Lower lobe of right lung (tissue), 2 donors: ENCODE results near the gene POP7. TPM values are rescaled to one million over a fixed set of nuclear protein-coding genes. Genes with fewer than 3 reads are reported as not detected.

Source experiments
- ATAC-seq, 2 donors: fragments of 200-7000 bp; cut with Tn5 transposase; one replicate each; pipeline ENCODE4 v1.9.1; 2020 to 2022; ENCODE audit warnings: mild to moderate bottlenecking in 2 of 2, moderate library complexity in 2 of 2
- DNase-seq: peaks from one replicate; pipeline ENCODE4 v3.0.0-alpha.2; 2020
- H3K27ac ChIP-seq: fragments of 200-600 bp; one replicate; pipeline ENCODE4 v1.8.0; 2022
- H3K27me3 ChIP-seq: fragments of 200-600 bp; one replicate; pipeline ENCODE4 v1.8.0; 2022; ENCODE audit warnings: low read depth
- H3K36me3 ChIP-seq: fragments of 200-600 bp; one replicate; pipeline ENCODE4 v1.8.0; 2022; ENCODE audit warnings: mild to moderate bottlenecking
- H3K4me1 ChIP-seq: fragments of 200-600 bp; one replicate; pipeline ENCODE4 v1.8.0; 2022
- H3K4me3 ChIP-seq: fragments of 200-600 bp; one replicate; pipeline ENCODE4 v1.8.0; 2022; ENCODE audit warnings: mild to moderate bottlenecking
- H3K9me3 ChIP-seq: fragments of 200-600 bp; one replicate; pipeline ENCODE4 v1.8.0; 2022
- intact Hi-C: fragments of 100-400 bp; cut with DNase I; formaldehyde crosslinking; loops from one replicate; pipeline ENCODE4 v1.11.0; 2022
- total RNA-seq: library from RNA; stranded (reverse); fragmentation: NEBNext Ultra II Directional; extraction: Animal tissue kit (Norgen Biotek cat#: 25700); gene quantifications from one replicate; pipeline ENCODE4 v1.2.1, GENCODE V29; 2021
- TF ChIP-seq, protein P1 (sequence below): fragments of 200-600 bp; IDR thresholded peaks from one replicate; pipeline ENCODE4 v1.8.0; 2022; ENCODE audit warnings: antibody characterized with exemption, mild to moderate bottlenecking
- donor health status: DM: no; HTN: yes; CAD: no; lungs with severe emphysema.

POP7 gene
- total RNA-seq, 1 donor from 2014 or later: 21.5 TPM

DNA sequence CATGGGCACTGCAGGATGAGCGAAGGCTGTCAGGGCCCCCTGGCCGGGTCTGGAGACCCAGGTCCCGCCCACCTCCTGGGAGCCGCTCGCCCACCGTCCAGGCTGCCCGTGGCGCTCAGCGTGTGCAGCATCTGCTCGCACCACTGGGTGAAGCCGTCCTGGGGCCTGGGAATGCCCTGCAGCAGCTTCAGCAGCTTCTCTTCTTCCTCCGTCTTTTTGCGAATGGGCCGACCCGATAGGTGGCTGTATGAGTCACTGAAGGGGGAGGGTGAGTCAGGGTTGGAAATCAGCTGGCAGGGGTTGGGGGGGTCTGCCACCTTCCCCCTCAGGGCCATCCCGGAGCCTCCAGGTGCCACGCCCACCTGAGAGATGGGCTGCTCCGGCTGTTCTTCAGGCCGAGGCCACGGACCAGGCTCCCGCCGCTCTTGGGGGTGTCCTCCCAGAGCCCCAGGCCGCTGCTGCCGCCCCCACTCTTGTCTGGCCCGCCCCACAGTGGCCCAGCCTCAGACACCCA is 23.6 kb upstream of the POP7 start:
- TF ChIP-seq, protein P1, sequence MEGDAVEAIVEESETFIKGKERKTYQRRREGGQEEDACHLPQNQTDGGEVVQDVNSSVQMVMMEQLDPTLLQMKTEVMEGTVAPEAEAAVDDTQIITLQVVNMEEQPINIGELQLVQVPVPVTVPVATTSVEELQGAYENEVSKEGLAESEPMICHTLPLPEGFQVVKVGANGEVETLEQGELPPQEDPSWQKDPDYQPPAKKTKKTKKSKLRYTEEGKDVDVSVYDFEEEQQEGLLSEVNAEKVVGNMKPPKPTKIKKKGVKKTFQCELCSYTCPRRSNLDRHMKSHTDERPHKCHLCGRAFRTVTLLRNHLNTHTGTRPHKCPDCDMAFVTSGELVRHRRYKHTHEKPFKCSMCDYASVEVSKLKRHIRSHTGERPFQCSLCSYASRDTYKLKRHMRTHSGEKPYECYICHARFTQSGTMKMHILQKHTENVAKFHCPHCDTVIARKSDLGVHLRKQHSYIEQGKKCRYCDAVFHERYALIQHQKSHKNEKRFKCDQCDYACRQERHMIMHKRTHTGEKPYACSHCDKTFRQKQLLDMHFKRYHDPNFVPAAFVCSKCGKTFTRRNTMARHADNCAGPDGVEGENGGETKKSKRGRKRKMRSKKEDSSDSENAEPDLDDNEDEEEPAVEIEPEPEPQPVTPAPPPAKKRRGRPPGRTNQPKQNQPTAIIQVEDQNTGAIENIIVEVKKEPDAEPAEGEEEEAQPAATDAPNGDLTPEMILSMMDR: no peak
- intact Hi-C loops: no loop called here
- Histone ChIP-seq H3K36me3 (peaks cover 100% of the 10 kb centered on the region), H3K9me3 (no peaks in the 10 kb centered on the region), H3K27me3 (no peaks in the 10 kb centered on the region), H3K27ac (no peak overlapping the region), H3K4me1 (peaks cover 24% of the 10 kb centered on the region), H3K4me3 (no peak overlapping the region)
- ATAC-seq (no peak), DNase-seq (no peak)

DNA sequence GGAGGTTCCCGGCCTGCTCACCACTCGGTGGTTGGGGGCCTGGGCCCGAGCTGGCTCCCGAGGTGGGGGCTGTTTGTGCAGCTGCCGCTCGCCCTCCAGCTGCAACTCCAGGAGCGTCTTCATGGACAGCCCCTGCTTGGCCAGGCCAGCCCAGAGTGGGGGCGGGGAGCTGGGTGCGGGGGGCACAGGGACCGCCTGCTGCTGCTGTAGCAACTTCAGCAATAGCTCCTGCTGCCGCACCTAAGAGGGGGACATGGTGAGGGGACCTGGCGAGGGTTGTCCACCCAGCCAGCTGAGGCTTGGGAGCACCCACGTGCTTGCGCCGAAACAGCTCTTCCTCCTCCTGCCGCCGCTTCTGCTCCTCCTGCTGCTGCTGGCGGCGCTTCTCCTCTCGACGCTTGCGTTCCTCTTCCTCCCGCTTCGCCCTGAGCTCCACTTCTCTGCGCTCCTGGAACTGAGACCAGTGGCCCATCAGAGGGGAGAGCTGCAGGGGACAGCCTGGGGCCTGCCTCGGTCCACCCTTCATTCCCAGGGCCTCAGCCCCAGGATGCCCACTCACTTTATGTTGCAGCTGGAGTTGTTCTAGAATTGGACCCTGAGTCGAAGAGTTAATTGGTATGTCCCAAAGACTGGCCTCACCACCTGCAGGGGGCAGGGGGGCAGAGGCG is 22.8 kb upstream of the POP7 start:
- no peak overlapping the region for H3K27ac ChIP-seq
- no peaks in the 10 kb centered on the region for H3K27me3 ChIP-seq
- ATAC-seq: no peak
- no peak overlapping the region for H3K4me3 ChIP-seq
- intact Hi-C loops: no loop called here
- H3K4me1 ChIP-seq: peaks cover 24% of the 10 kb centered on the region
- TF ChIP-seq, protein P1: no peak
- peak; percentile 46 for DNase-seq
- no peaks in the 10 kb centered on the region for H3K9me3 ChIP-seq
- H3K36me3 ChIP-seq: peaks cover 100% of the 10 kb centered on the region

DNA sequence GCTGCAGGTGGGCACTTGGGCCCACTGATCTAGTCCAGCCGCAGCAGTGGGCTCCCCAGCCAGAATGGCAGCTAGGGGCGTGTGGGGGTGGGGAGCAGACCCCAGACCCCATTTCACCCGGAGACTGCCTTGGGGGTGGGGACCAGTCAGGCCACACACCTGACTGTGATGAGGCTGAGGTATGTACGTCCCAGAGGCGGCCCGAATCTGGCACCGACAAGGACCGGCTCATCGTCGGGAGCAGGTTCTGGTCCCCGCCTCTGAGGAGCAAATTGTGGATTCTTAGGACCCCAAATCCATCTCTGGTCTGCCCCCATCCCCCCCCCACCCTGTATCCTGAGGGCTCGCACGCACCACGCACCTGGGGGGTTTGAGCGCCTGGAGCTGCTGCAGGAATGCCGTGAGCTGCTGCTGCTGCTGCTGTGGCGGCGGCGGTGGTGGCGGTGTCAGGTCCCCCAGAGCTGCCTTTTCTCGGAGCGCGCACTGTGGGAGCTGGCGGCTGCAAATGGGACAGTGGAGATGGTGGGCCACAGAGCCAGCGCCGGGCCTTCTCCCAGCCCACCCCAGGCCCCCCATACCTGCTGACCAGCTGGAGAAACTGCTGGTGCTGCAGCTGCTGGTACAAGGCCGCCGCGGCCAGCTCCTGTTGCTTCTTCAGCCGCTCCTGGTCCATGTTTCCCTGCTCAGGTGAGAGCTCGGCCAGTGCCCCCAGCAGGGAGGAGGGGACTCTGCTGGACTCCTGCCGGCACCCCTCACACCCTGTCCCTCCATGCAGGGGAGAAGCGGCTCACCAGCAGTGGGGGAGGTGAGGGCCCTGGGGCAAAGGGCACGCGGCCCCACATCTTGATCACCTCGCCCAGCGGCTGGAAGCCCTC is 22.0 kb upstream of the POP7 start:
- Histone ChIP-seq H3K27me3 (no peaks in the 10 kb centered on the region), H3K9me3 (no peaks in the 10 kb centered on the region), H3K4me3 (no peak overlapping the region), H3K4me1 (peaks cover 18% of the 10 kb centered on the region), H3K36me3 (peaks cover 100% of the 10 kb centered on the region), H3K27ac (no peak overlapping the region)
- DNase-seq (no peak), ATAC-seq (no peak)
- intact Hi-C loops: no loop called here
- TF ChIP-seq, protein P1: no peak

DNA sequence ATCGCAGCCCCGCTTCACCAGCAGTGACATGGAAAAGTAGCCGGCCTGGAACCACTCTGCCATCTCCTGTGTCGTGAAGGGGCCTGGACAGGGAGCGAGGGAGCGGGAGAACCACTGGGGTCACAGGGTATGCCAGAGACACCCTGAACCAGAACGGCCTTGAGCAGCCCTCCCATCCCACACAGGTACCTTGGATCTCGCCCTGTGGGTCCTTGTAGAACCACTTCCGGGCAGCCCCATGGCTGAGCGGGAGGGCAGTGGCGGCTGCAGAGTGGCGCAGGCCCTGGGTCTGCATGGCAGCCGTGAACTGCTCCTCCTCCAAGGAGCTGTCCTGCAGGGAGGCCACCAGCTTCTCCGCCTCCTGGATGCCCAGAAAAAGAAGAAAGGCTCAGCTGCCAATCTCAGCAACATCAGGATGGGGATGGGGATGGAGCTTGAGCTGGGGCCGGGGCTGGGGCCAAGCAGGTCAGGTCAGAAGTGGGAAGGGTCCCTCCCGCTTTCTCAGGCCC is 21.3 kb upstream of the POP7 start:
- TF ChIP-seq, protein P1: no peak
- ATAC-seq (no peak), DNase-seq (no peak)
- Histone ChIP-seq H3K4me1 (peaks cover 19% of the 10 kb centered on the region), H3K9me3 (no peaks in the 10 kb centered on the region), H3K27me3 (no peaks in the 10 kb centered on the region), H3K27ac (no peak overlapping the region), H3K36me3 (peaks cover 96% of the 10 kb centered on the region), H3K4me3 (no peak overlapping the region)
- intact Hi-C loops: no loop called here

DNA sequence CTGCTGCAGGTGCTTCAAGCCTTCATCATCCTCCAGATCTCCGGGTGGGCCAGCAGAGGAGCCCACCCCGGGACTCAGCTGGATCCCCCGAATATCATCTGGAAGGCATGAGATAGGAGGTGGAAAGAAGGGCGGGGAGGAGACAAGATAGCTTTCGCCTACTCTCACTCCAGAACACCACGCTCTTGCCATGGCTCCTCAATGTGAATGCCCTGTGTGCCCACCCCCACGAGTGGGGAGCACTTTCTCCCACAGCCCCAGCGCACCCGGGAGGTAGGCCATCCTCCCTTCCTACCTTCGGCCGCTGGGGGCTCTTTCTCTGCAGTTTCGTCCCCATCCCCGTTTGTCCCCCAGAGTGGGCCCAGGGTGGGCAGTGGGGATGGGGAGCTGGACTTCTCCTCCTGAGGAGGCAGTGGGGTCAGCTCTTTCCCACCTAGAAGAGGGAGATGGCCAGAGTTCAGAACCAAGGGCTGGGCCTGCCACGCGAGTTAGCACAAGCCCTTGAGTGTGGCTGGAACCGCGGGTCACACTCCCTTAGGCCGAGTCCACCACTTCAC is 20.8 kb upstream of the POP7 start:
- intact Hi-C loops: no loop called here
- DNase-seq (no peak), ATAC-seq (no peak)
- Histone ChIP-seq H3K4me1 (peaks cover 14% of the 10 kb centered on the region), H3K27me3 (no peaks in the 10 kb centered on the region), H3K4me3 (no peak overlapping the region), H3K36me3 (peaks cover 90% of the 10 kb centered on the region), H3K27ac (no peak overlapping the region), H3K9me3 (no peaks in the 10 kb centered on the region)
- TF ChIP-seq, protein P1: no peak
